ENCODE measurements around the gene MOB2.

DNA sequence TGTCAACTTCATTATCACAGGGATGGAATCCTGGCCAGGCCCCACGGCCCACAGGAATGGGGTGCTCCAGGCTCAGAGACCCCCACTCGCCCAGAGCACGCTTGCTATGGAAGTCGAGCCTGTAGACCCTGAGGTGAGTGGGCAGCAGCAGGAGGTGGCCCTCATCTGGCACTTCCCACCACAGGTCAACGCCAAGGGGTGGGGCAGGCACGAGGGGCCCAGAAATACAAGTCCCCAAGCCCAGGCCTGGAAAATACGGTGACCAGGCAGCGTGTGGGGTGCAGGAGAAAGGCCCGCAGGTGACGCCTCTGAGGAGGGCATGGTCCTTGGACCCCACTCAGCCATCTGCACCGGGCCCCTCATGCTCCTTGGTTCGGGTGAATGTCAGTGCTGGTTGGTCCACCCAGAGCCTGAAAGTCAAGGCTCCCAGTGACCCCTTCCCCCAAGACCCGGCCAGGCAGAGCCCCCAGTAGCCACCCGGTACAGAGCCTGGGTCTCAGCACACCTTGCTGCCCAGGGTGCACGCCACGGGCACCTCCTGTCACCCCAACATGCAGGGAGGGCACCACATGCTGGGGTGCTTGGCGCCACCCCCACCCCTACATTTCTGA is 2.4 kb downstream of the MOB2 start:
- TF ChIP-seq, protein P1, sequence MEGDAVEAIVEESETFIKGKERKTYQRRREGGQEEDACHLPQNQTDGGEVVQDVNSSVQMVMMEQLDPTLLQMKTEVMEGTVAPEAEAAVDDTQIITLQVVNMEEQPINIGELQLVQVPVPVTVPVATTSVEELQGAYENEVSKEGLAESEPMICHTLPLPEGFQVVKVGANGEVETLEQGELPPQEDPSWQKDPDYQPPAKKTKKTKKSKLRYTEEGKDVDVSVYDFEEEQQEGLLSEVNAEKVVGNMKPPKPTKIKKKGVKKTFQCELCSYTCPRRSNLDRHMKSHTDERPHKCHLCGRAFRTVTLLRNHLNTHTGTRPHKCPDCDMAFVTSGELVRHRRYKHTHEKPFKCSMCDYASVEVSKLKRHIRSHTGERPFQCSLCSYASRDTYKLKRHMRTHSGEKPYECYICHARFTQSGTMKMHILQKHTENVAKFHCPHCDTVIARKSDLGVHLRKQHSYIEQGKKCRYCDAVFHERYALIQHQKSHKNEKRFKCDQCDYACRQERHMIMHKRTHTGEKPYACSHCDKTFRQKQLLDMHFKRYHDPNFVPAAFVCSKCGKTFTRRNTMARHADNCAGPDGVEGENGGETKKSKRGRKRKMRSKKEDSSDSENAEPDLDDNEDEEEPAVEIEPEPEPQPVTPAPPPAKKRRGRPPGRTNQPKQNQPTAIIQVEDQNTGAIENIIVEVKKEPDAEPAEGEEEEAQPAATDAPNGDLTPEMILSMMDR (IDR thresholded peaks at IDR 0.05) = no peak
- TF ChIP-seq EP300 (IDR thresholded peaks at IDR 0.05) (no peak), POLR2A (IDR thresholded peaks at IDR 0.05) (no peak)

Data from ovary (tissue), 3 donors.